Gastrocnemius medialis (tissue), 4 donors: ENCODE measurements around the gene PXDN. TPM values are rescaled to one million over a fixed set of nuclear protein-coding genes. Genes with fewer than 3 reads are reported as not detected.

ENCODE experiments used
- ATAC-seq, 2 donors: fragments of 150-250 bp; one replicate each; pipeline ENCODE4 v1.9.1; 2016
- DNase-seq, 2 donors: peaks; one replicate each; pipeline ENCODE4 v3.0.0-alpha.2; 2019
- H3K27ac ChIP-seq, 4 donors: fragments of 200-600 bp; sonication (generic); 1 replicate in 1 of 4; 2 replicates in 3 of 4; pipeline ENCODE4 v1.5.1; 2016 to 2018; ENCODE audit warnings: mild to moderate bottlenecking in 2 of 4, moderate library complexity in 1 of 4
- H3K27me3 ChIP-seq, 3 donors: fragments of 200-600 bp; sonication (generic) in 2 of 3; 1 replicate in 1 of 3; 2 replicates in 2 of 3; pipeline versions ENCODE4 v1.5.1 to v1.6.0; 2016 to 2019; ENCODE audit warnings: mild to moderate bottlenecking in 1 of 3, moderate library complexity in 1 of 3
- H3K36me3 ChIP-seq, 2 donors: fragments of 200-600 bp; sonication (generic) in 1 of 2; one replicate each; pipeline ENCODE4 v1.5.1; 2017 to 2018
- H3K4me1 ChIP-seq, 2 donors: fragments of 200-600 bp; sonication (generic) in 1 of 2; one replicate each; pipeline ENCODE4 v1.5.1; 2016 to 2017; ENCODE audit warnings: mild to moderate bottlenecking in 2 of 2
- H3K4me3 ChIP-seq, 4 donors: fragments of 200-600 bp; sonication (generic) in 3 of 4; 1 replicate in 1 of 4; 2 replicates in 3 of 4; pipeline ENCODE4 v1.5.1; 2016 to 2019; ENCODE audit warnings: mild to moderate bottlenecking in 2 of 4
- H3K9me3 ChIP-seq, 3 donors: fragments of 200-600 bp; sonication (generic) in 2 of 3; 1 replicate in 1 of 3; 2 replicates in 2 of 3; pipeline ENCODE4 v1.5.1; 2016 to 2019
- POLR2A ChIP-seq, 2 donors: fragments of 450-650 bp; IDR thresholded peaks; one replicate each; pipeline ENCODE4 v1.6.1; 2017; ENCODE audit warnings: antibody characterized with exemption in 2 of 2, mild to moderate bottlenecking in 2 of 2, moderate library complexity in 2 of 2
- in situ Hi-C, 4 donors: fragments of 200-750 bp; cut with MboI; loops; one replicate each; pipeline versions ENCODE4 v1.15.0 to v1.8.0; 2017; ENCODE audit warnings: low sequenced_read_pairs in 4 of 4
- intact Hi-C: fragments of 100-400 bp; cut with DNase I; formaldehyde crosslinking; loops from one replicate; pipeline ENCODE4 v1.15.1; 2023; ENCODE audit warnings: low total_unique reads
- total RNA-seq, 4 donors: library from RNA; depleted of rRNA; stranded (reverse); fragments of >200 nt; gene quantifications; one replicate each; pipeline versions ENCODE4 v1.1.0 to v1.2.3, GENCODE V29; 2016
- TF ChIP-seq, protein P1 (sequence below), 5 experiments: fragments of 450-650 bp in 3 of 5; fragments of 200-600 bp in 2 of 5; sonication (generic) in 2 of 5; IDR thresholded peaks in 4 of 5; conservative IDR thresholded peaks in 1 of 5; 1 replicate in 4 of 5; 2 replicates in 1 of 5; pipeline ENCODE4 v1.5.1; 2016 to 2019; ENCODE audit warnings: antibody characterized with exemption in 5 of 5, mild to moderate bottlenecking in 3 of 5, moderate library complexity in 3 of 5

Gene PXDN
- total RNA-seq: 10 to 100 TPM in 2 of 4 donors, 1 to 10 TPM in 2; 7.8 to 13.4 (median 10.3) TPM

GRCh38 chr2:1744446-1745170 lies at the start of gene PXDN:
PXDN (minus strand) TSS chr2:1744515; CDS start chr2:1744455, 60 bp downstream.
- ATAC-seq (peak; percentile 17 to 31), DNase-seq (no peak)
- Histone ChIP-seq H3K27me3 (peaks cover 11 to 18% (median 17%) of the 10 kb centered on the region in 3 donors), H3K27ac (peak within 1 kb of the TSS; percentile 82 to 87 (median 84)), H3K4me1 (peaks cover 3 to 12% of the 10 kb centered on the region in 2 donors), H3K4me3 (peak within 1 kb of the TSS; percentile 62 to 69 (median 68)), H3K36me3 (no peaks in the 10 kb centered on the region), H3K9me3 (no peaks in the 10 kb centered on the region)
- TF ChIP-seq, protein P1, sequence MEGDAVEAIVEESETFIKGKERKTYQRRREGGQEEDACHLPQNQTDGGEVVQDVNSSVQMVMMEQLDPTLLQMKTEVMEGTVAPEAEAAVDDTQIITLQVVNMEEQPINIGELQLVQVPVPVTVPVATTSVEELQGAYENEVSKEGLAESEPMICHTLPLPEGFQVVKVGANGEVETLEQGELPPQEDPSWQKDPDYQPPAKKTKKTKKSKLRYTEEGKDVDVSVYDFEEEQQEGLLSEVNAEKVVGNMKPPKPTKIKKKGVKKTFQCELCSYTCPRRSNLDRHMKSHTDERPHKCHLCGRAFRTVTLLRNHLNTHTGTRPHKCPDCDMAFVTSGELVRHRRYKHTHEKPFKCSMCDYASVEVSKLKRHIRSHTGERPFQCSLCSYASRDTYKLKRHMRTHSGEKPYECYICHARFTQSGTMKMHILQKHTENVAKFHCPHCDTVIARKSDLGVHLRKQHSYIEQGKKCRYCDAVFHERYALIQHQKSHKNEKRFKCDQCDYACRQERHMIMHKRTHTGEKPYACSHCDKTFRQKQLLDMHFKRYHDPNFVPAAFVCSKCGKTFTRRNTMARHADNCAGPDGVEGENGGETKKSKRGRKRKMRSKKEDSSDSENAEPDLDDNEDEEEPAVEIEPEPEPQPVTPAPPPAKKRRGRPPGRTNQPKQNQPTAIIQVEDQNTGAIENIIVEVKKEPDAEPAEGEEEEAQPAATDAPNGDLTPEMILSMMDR (IDR thresholded peaks at IDR 0.05 in 4 of 5, conservative IDR thresholded peaks at IDR 0.05 in 1 of 5): no peak
- peak; percentile 35 to 59 for TF ChIP-seq POLR2A (IDR thresholded peaks at IDR 0.05)
- intact Hi-C loops (loop anchor here (2.0 kb wide), 1 partner anchor 152 kb away; no protein-coding TSS in a partner anchor), in situ Hi-C loops (no loop called here)

DNA sequence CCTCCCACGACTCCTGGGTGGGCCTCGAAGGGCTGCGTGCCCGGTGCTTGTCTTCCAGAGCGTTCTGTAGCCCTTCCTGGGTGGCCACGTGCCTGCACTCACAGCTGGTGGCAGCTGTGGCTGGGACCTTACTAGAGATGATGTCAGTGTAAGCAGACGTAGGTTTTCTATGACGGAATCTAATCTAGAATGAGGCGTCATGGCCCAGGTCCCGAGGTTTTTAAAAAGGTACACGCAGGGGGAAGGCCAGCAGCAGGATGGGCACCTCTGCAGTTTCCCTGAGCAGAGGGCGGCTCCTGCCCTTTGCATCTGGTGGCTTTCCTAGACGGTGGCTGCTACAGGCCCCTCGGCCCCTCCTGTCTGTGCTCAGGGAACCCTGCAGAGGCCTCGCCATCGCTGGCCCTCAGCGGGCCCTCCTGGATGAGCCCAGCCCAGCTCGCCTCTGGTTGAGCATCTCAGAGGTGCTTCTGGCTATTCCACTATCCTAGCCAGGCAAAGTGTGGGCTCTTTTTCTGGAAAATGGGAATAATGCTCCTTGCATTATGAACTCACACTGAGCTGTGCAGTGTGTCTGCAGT lies 49.6 kb upstream of the PXDN start:
- no peaks in the 10 kb centered on the region for H3K36me3 ChIP-seq
- in situ Hi-C loops: no loop called here
- no peak overlapping the region for H3K4me3 ChIP-seq
- H3K27ac ChIP-seq: no peak overlapping the region
- H3K9me3 ChIP-seq: no peaks in the 10 kb centered on the region
- peaks cover 7% of the 10 kb centered on the region in 2 donors for H3K4me1 ChIP-seq
- ATAC-seq (no peak), DNase-seq (no peak)
- H3K27me3 ChIP-seq: no peaks in the 10 kb centered on the region
- intact Hi-C loops: no loop called here
- no peak for TF ChIP-seq POLR2A (IDR thresholded peaks at IDR 0.05)

- intact Hi-C loops: no loop called here
- H3K27ac ChIP-seq: no peak overlapping the region
- in situ Hi-C loops: no loop called here
- no peaks in the 10 kb centered on the region for H3K27me3 ChIP-seq
- no peak overlapping the region for H3K4me3 ChIP-seq
- TF ChIP-seq, protein P1 (IDR thresholded peaks at IDR 0.05 in 4 of 5, conservative IDR thresholded peaks at IDR 0.05 in 1 of 5): no peak
- TF ChIP-seq POLR2A (IDR thresholded peaks at IDR 0.05): no peak
- no peak for DNase-seq
- H3K36me3 ChIP-seq: no peaks in the 10 kb centered on the region
- ATAC-seq: no peak
- no peaks in the 10 kb centered on the region for H3K9me3 ChIP-seq
- H3K4me1 ChIP-seq: peaks cover 7% of the 10 kb centered on the region in 2 donors
Measured at GRCh38 chr2:1793001-1793867, 48.9 kb upstream of the PXDN start.

DNA sequence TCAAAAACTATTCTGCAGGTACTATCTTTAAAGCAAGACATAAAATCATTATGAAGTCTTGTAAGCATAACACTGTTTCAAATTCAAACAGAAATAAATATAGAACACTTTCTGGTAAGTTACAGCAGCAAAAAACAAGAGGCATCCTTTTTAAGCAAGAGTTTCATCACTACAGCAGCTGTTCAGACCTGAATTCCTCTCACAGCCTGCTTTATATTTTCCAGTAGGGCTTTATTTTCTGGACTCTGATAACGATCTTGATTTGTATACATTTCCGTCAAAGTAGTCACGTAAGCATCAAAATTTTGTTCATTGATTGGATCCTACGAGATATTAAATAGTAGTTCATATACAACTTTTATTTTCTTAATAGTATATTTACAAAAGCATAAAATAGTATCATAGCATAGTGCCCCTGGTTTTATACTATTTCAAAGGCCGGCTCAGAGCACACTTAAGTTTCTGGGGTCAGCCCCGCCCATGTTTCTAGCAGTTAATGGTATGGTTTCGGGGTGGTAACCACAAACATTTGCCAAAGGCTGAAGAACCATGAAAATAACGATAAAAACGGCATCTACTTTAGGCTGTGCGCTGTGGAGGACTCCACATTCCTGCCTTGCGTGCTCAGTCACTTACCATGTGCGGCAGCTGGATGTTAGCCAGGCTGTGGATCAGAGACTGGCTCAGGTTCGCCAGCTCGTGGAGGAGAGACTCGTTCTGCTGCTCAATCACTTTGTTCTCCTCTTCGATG lies 47.5 kb upstream of the PXDN start:
- peak overlapping the region in 3 of 4 donors; percentile 3 to 60 (median 19) for H3K27ac ChIP-seq
- TF ChIP-seq POLR2A (IDR thresholded peaks at IDR 0.05): no peak
- TF ChIP-seq, protein P1 (IDR thresholded peaks at IDR 0.05 in 4 of 5, conservative IDR thresholded peaks at IDR 0.05 in 1 of 5): no peak
- peak overlapping the region; percentile 16 to 30 (median 19) for H3K4me3 ChIP-seq
- intact Hi-C loops (loop anchor here (1.0 kb wide), 1 partner anchor 25 kb away; no protein-coding TSS in a partner anchor), in situ Hi-C loops (no loop called here)
- H3K9me3 ChIP-seq: no peaks in the 10 kb centered on the region
- DNase-seq: peak; percentile 44 to 57
- no peaks in the 10 kb centered on the region for H3K36me3 ChIP-seq
- ATAC-seq: peak; percentile 81 to 87
- H3K4me1 ChIP-seq: peaks cover 7% of the 10 kb centered on the region in 2 donors
- no peaks in the 10 kb centered on the region for H3K27me3 ChIP-seq
